ENCODE results near the gene KIAA0513. TPM values are rescaled to one million over a fixed set of nuclear protein-coding genes. Genes with fewer than 3 reads are reported as not detected.

The KIAA0513 gene
- total and polyA plus RNA-seq, 2 donors (not counting 1 experiment from before 2014, with no cell fraction given): 11.7 to 22.3 TPM

DNA sequence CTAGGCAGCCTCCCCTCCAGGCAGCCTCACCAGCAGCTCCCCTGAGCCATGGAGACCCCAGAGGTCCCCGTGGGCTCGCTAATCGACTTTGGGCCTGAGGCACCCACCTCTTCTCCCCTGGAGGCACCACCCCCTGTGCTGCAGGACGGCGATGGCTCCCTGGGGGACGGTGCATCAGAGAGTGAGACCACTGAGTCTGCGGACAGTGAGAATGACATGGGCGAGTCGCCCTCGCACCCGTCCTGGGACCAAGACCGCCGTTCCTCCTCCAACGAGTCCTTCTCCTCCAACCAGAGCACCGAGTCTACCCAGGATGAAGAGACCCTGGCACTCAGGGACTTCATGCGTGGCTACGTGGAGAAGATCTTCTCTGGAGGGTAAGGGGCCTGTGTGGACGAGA lies 39.4 kb downstream of the KIAA0513 start:
- Histone ChIP-seq H3K9me3 (ENCODE audit: control insufficient read depth, insufficient read depth, low read depth, low read length) (no peaks in the 10 kb centered on the region), H2AFZ (ENCODE audit: low read length) (no peak overlapping the region), H3K27me3 (ENCODE audit: control insufficient read depth, insufficient read depth, low read length) (no peaks in the 10 kb centered on the region), H3K9ac (ENCODE audit: insufficient read depth, low read length) (no peak overlapping the region), H3K27ac (ENCODE audit: insufficient read depth, low read length) (no peak overlapping the region), H3K36me3 (ENCODE audit: control insufficient read depth, insufficient read depth, low read length) (peaks cover 3% of the 10 kb centered on the region), H3K4me2 (ENCODE audit: extremely low read depth, insufficient read depth, low read length) (no peak overlapping the region), H3K4me1 (ENCODE audit: control insufficient read depth, extremely low read depth, insufficient read depth, low read length) (no peaks in the 10 kb centered on the region), H3K79me2 (ENCODE audit: control insufficient read depth, insufficient read depth, low read length) (no peaks in the 10 kb centered on the region), H3K4me3 (replicated peaks in 1 of 4; ENCODE audit: control extremely low read depth in 1 of 4, insufficient read depth in 1 of 4, low read depth in 3 of 4, low read length in 4 of 4) (no peak overlapping the region), H4K20me1 (ENCODE audit: control insufficient read depth, extremely low read depth, insufficient read depth, low read length) (no peaks in the 10 kb centered on the region)
- DNase-seq (ENCODE audit: low read depth in 2 of 2): no peak
- TF ChIP-seq CTCF (conservative IDR thresholded peaks at IDR 0.05 in 1 of 2, IDR thresholded peaks at IDR 0.05 in 1 of 2; ENCODE audit: low read depth in 1 of 2, low read length in 2 of 2) (no peak), EZH2 (IDR thresholded peaks at IDR 0.05; ENCODE audit: low read length, missing control alignments) (no peak)

GRCh38 chr16:85067426-85067825 lies 39.8 kb downstream of the KIAA0513 start:
- Histone ChIP-seq H3K9me3 (ENCODE audit: control insufficient read depth, insufficient read depth, low read depth, low read length) (no peaks in the 10 kb centered on the region), H2AFZ (ENCODE audit: low read length) (no peak overlapping the region), H3K4me3 (replicated peaks in 1 of 4; ENCODE audit: control extremely low read depth in 1 of 4, insufficient read depth in 1 of 4, low read depth in 3 of 4, low read length in 4 of 4) (no peak overlapping the region), H3K27ac (ENCODE audit: insufficient read depth, low read length) (no peak overlapping the region), H3K4me1 (ENCODE audit: control insufficient read depth, extremely low read depth, insufficient read depth, low read length) (no peaks in the 10 kb centered on the region), H3K36me3 (ENCODE audit: control insufficient read depth, insufficient read depth, low read length) (peaks cover 3% of the 10 kb centered on the region), H4K20me1 (ENCODE audit: control insufficient read depth, extremely low read depth, insufficient read depth, low read length) (no peaks in the 10 kb centered on the region), H3K27me3 (ENCODE audit: control insufficient read depth, insufficient read depth, low read length) (no peaks in the 10 kb centered on the region), H3K9ac (ENCODE audit: insufficient read depth, low read length) (no peak overlapping the region), H3K4me2 (ENCODE audit: extremely low read depth, insufficient read depth, low read length) (no peak overlapping the region), H3K79me2 (ENCODE audit: control insufficient read depth, insufficient read depth, low read length) (no peaks in the 10 kb centered on the region)
- no peak for DNase-seq (ENCODE audit: low read depth in 2 of 2)
- TF ChIP-seq EZH2 (IDR thresholded peaks at IDR 0.05; ENCODE audit: low read length, missing control alignments): no peak
- no peak for TF ChIP-seq CTCF (conservative IDR thresholded peaks at IDR 0.05 in 1 of 2, IDR thresholded peaks at IDR 0.05 in 1 of 2; ENCODE audit: low read depth in 1 of 2, low read length in 2 of 2)

- H3K27me3 ChIP-seq (ENCODE audit: control insufficient read depth, insufficient read depth, low read length): no peaks in the 10 kb centered on the region
- no peaks in the 10 kb centered on the region for H4K20me1 ChIP-seq (ENCODE audit: control insufficient read depth, extremely low read depth, insufficient read depth, low read length)
- peaks cover 3% of the 10 kb centered on the region for H3K36me3 ChIP-seq (ENCODE audit: control insufficient read depth, insufficient read depth, low read length)
- H3K4me2 ChIP-seq (ENCODE audit: extremely low read depth, insufficient read depth, low read length): no peak overlapping the region
- no peak overlapping the region for H3K4me3 ChIP-seq (replicated peaks in 1 of 4; ENCODE audit: control extremely low read depth in 1 of 4, insufficient read depth in 1 of 4, low read depth in 3 of 4, low read length in 4 of 4)
- no peaks in the 10 kb centered on the region for H3K9me3 ChIP-seq (ENCODE audit: control insufficient read depth, insufficient read depth, low read depth, low read length)
- H3K79me2 ChIP-seq (ENCODE audit: control insufficient read depth, insufficient read depth, low read length): no peaks in the 10 kb centered on the region
- DNase-seq (ENCODE audit: low read depth in 2 of 2): peak in 1 of 2 donors; percentile 58
- H3K4me1 ChIP-seq (ENCODE audit: control insufficient read depth, extremely low read depth, insufficient read depth, low read length): peaks cover 3% of the 10 kb centered on the region
- TF ChIP-seq EZH2 (IDR thresholded peaks at IDR 0.05; ENCODE audit: low read length, missing control alignments) (no peak), CTCF (conservative IDR thresholded peaks at IDR 0.05 in 1 of 2, IDR thresholded peaks at IDR 0.05 in 1 of 2; ENCODE audit: low read depth in 1 of 2, low read length in 2 of 2) (no peak)
- no peak overlapping the region for H3K27ac ChIP-seq (ENCODE audit: insufficient read depth, low read length)
- no peak overlapping the region for H2AFZ ChIP-seq (ENCODE audit: low read length)
- H3K9ac ChIP-seq (ENCODE audit: insufficient read depth, low read length): no peak overlapping the region
These were observed 41.2 kb downstream of the KIAA0513 start for GRCh38 chr16:85068746-85069145.

Measured in fibroblast of lung (primary cell).